Sigmoid colon (tissue), 7 donors: ENCODE measurements around the gene SRF. TPM values are rescaled to one million over a fixed set of nuclear protein-coding genes. Genes with fewer than 3 reads are reported as not detected.
A peak's percentile ranks its signal among the peaks of the same experiment; 100 is the strongest.

Experiments used
- DNase-seq: peaks from one replicate; pipeline ENCODE4 v3.0.0-alpha.2; 2019
- H3K27ac ChIP-seq, 4 donors: fragments of 200-600 bp; sonication (generic); one replicate each; pipeline ENCODE4 v1.5.1; 2016 to 2019; ENCODE audit warnings: mild to moderate bottlenecking in 1 of 4
- H3K27me3 ChIP-seq, 3 donors: fragments of 200-600 bp; sonication (generic); one replicate each; pipeline ENCODE4 v1.5.1; 2019; ENCODE audit warnings: mild to moderate bottlenecking in 1 of 3
- H3K36me3 ChIP-seq, 4 donors: fragments of 200-600 bp; sonication (generic); one replicate each; pipeline ENCODE4 v1.5.1; 2016 to 2019
- H3K4me1 ChIP-seq, 4 donors: fragments of 200-600 bp; sonication (generic); one replicate each; pipeline ENCODE4 v1.5.1; 2017 to 2019
- H3K4me3 ChIP-seq, 4 donors: fragments of 200-600 bp; sonication (generic); one replicate each; pipeline ENCODE4 v1.5.1; 2017 to 2019; ENCODE audit warnings: mild to moderate bottlenecking in 2 of 4, moderate library complexity in 1 of 4
- H3K9me3 ChIP-seq, 4 donors: fragments of 200-600 bp in 3 of 4; sonication (generic) in 3 of 4; one replicate each; pipeline versions ENCODE4 v1.5.1 to v1.6.1; 2013 to 2019
- EP300 ChIP-seq, 4 donors: sonication (generic); formaldehyde crosslinking; IDR thresholded peaks; one replicate each; pipeline ENCODE4 v1.6.1; 2017; ENCODE audit warnings: antibody characterized with exemption in 4 of 4
- POLR2A ChIP-seq, 2 donors: fragments of 450-650 bp; IDR thresholded peaks; one replicate each; pipeline ENCODE4 v1.6.1; 2016; ENCODE audit warnings: antibody characterized with exemption in 2 of 2, mild to moderate bottlenecking in 2 of 2, moderate library complexity in 2 of 2
- POLR2AphosphoS5 ChIP-seq, 4 donors: sonication (generic); formaldehyde crosslinking; IDR thresholded peaks; one replicate each; pipeline ENCODE4 v1.6.1; 2017; ENCODE audit warnings: antibody characterized with exemption in 4 of 4
- WGBS, 2 donors: extraction: QIAGEN DNeasy Blood & Tissue Kit; methylation state at CpG; one replicate each; pipeline ENCODE4 v1.1.7; 2013; 5-methylcytosine and 5-hydroxymethylcytosine counted together
- intact Hi-C: fragments of 100-400 bp; cut with DNase I; formaldehyde crosslinking; loops from one replicate; pipeline ENCODE4 v1.15.1; 2023
- polyA plus RNA-seq, 3 donors: library from polyadenylated mRNA; stranded (reverse); fragments of 200-250 nt; gene quantifications; one replicate each; pipeline ENCODE4 v1.2.3, GENCODE V29; 2013
- total RNA-seq, 4 donors: library from RNA; depleted of rRNA; stranded (reverse); fragments of >200 nt; gene quantifications; one replicate each; pipeline ENCODE4 v1.1.0, GENCODE V29; 2016
- TF ChIP-seq, protein P1 (sequence below), 4 experiments: fragments of 450-650 bp in 3 of 4; fragments of 200-600 bp in 1 of 4; IDR thresholded peaks; one replicate each; pipeline ENCODE4 v1.5.1; 2016 to 2019; ENCODE audit warnings: antibody characterized with exemption in 4 of 4, mild to moderate bottlenecking in 3 of 4, moderate library complexity in 2 of 4
- donor health status: healthy with polysubstance abuse.
- donor health status: Bipolar disorder and iron deficiency.
- donor health status: healthy.

Gene SRF
- total and polyA plus RNA-seq, 7 donors: 12.6 to 96.9 (median 64.2) TPM

DNA sequence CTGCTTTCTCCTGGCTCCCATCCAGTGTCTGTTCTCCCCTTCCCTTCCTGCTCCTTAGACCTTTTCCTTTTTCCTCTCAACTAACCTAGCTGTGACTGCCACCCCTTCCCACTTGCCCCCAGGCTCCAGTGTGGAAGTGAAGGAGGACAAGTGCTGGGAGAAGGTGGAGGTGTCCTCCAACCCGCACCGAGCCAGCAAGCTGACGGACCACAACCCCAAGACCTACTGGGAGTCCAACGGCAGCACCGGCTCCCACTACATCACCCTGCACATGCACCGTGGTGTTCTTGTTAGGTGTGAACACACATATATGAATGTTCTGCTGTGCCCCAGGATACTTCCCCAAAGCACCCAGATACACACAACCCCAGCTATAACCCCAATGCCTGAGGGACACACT is 29.5 kb downstream of the SRF start:
- intact Hi-C loops: no loop called here
- TF ChIP-seq POLR2A (IDR thresholded peaks at IDR 0.05) (no peak), EP300 (IDR thresholded peaks at IDR 0.05) (no peak), POLR2AphosphoS5 (IDR thresholded peaks at IDR 0.05) (no peak)
- TF ChIP-seq, protein P1, sequence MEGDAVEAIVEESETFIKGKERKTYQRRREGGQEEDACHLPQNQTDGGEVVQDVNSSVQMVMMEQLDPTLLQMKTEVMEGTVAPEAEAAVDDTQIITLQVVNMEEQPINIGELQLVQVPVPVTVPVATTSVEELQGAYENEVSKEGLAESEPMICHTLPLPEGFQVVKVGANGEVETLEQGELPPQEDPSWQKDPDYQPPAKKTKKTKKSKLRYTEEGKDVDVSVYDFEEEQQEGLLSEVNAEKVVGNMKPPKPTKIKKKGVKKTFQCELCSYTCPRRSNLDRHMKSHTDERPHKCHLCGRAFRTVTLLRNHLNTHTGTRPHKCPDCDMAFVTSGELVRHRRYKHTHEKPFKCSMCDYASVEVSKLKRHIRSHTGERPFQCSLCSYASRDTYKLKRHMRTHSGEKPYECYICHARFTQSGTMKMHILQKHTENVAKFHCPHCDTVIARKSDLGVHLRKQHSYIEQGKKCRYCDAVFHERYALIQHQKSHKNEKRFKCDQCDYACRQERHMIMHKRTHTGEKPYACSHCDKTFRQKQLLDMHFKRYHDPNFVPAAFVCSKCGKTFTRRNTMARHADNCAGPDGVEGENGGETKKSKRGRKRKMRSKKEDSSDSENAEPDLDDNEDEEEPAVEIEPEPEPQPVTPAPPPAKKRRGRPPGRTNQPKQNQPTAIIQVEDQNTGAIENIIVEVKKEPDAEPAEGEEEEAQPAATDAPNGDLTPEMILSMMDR (IDR thresholded peaks at IDR 0.05): no peak
- H3K27me3 ChIP-seq: no peaks in the 10 kb centered on the region
- H3K27ac ChIP-seq: no peak overlapping the region
- H3K4me1 ChIP-seq: no peaks in the 10 kb centered on the region
- no peaks in the 10 kb centered on the region for H3K9me3 ChIP-seq
- 94 to 95% methylated on average over 6 of the region's 6 CpGs for WGBS, 2 donors
- DNase-seq: peak; percentile 34
- peaks cover 0 to 82% (median 40%) of the 10 kb centered on the region in 4 donors for H3K36me3 ChIP-seq
- no peak overlapping the region for H3K4me3 ChIP-seq

DNA sequence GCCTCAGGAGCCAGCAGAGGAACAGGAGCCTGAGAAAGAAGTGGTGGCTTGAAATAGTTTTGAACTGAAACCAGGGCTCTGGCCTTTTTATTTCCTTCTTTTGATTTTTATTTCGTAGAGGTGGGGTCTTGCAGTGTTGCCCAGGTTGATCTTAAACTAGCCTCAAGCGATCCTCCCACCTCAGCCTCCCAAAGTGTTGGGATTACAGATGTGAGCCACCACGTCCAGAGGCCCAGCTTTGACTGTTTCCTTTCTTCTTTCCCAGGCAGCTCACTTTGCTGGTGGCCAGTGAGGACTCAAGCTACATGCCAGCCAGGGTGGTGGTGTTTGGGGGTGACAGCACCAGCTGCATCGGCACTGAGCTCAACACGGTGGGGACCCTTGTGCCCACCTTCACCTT is 31.4 kb downstream of the SRF start:
- WGBS, 2 donors: 91 to 92% methylated on average over 5 of the region's 5 CpGs
- Histone ChIP-seq H3K27me3 (no peaks in the 10 kb centered on the region), H3K27ac (no peak overlapping the region), H3K9me3 (no peaks in the 10 kb centered on the region), H3K36me3 (peaks cover 0 to 79% (median 26%) of the 10 kb centered on the region in 4 donors), H3K4me1 (no peaks in the 10 kb centered on the region), H3K4me3 (no peak overlapping the region)
- intact Hi-C loops: no loop called here
- TF ChIP-seq POLR2AphosphoS5 (IDR thresholded peaks at IDR 0.05): no peak
- no peak for TF ChIP-seq EP300 (IDR thresholded peaks at IDR 0.05)
- no peak for TF ChIP-seq POLR2A (IDR thresholded peaks at IDR 0.05)
- TF ChIP-seq, protein P1 (IDR thresholded peaks at IDR 0.05): no peak
- no peak for DNase-seq

DNA sequence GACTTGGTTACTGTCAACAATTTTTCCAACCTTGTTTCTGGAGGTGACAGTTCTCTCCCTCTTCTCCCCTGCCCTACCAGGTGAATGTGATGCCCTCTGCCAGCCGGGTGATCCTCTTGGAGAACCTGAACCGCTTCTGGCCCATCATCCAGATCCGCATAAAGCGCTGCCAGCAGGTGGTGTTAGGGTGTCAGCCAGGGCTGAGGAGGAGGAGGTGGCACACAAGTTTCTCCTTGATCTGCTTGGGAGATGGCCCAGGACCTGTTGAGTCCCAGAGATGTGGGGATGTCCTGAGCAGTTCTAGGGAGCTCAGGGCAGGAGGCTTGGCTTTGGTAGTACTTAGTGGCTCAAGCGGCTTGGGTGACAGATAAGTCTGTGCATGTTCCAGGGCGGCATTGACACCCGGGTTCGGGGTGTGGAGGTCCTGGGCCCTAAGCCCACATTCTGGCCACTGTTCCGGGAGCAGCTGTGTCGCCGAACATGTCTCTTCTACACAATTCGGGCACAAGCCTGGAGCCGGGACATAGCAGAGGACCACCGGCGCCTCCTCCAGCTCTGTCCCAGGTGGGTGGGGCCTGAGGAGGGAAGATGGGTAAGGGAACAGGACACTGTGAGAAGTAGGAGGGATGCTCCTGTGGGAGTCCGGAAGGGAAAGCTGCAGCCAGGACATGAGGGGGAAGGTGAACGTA is 32.1 kb downstream of the SRF start:
- DNase-seq: peak; percentile 38
- TF ChIP-seq POLR2A (IDR thresholded peaks at IDR 0.05): no peak
- no peak for TF ChIP-seq POLR2AphosphoS5 (IDR thresholded peaks at IDR 0.05)
- TF ChIP-seq, protein P1 (IDR thresholded peaks at IDR 0.05): no peak
- no peak for TF ChIP-seq EP300 (IDR thresholded peaks at IDR 0.05)

DNA sequence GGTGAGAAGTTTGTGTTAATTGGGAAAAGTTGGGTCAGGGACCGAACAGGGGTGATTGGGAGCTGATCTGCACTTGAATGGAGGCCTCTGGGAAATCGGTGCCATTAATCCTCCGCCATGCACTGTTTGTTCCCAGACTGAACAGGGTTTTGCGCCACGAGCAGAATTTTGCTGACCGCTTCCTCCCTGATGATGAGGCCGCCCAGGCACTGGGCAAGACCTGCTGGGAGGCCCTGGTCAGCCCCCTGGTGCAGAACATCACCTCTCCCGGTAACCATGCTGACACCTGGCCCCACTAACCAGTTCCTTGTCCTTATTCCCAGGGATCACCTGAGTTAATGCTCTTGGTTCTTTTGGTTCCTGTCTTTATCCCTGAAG is 32.6 kb downstream of the SRF start:
- peak; percentile 27 for DNase-seq
- no peak overlapping the region for H3K27ac ChIP-seq
- H3K4me1 ChIP-seq: no peaks in the 10 kb centered on the region
- WGBS, 2 donors: 96 to 97% methylated on average over 8 of the region's 8 CpGs
- H3K9me3 ChIP-seq: no peaks in the 10 kb centered on the region
- TF ChIP-seq, protein P1 (IDR thresholded peaks at IDR 0.05): no peak
- TF ChIP-seq EP300 (IDR thresholded peaks at IDR 0.05): no peak
- TF ChIP-seq POLR2AphosphoS5 (IDR thresholded peaks at IDR 0.05): no peak
- TF ChIP-seq POLR2A (IDR thresholded peaks at IDR 0.05): no peak
- H3K4me3 ChIP-seq: no peak overlapping the region
- H3K27me3 ChIP-seq: no peaks in the 10 kb centered on the region
- intact Hi-C loops: no loop called here
- H3K36me3 ChIP-seq: peaks cover 0 to 66% (median 14%) of the 10 kb centered on the region in 4 donors

More for the DNA sequence above, 32.1 kb downstream of the SRF start:
- Histone ChIP-seq H3K9me3 (no peaks in the 10 kb centered on the region), H3K4me3 (no peak overlapping the region), H3K36me3 (peaks cover 0 to 72% (median 19%) of the 10 kb centered on the region in 4 donors), H3K27me3 (no peaks in the 10 kb centered on the region), H3K4me1 (no peaks in the 10 kb centered on the region), H3K27ac (no peak overlapping the region)
- 95 to 97% methylated on average over 17 of the region's 17 CpGs for WGBS, 2 donors
- intact Hi-C loops: no loop called here
